HG03175 (cell line): ENCODE results near the gene SNX9.
"Not testable (repeated sequence)": the region's sequence is repeated elsewhere in the genome, so short reads cannot be mapped to it uniquely, and the experiment has no call there.

ENCODE experiments used
- ATAC-seq: cut with Tn5 transposase; IDR thresholded peaks from one replicate; pipeline ENCODE4 v1.9.1; 2021; ENCODE audit warnings: mild to moderate bottlenecking, moderate library complexity; ENCODE audit not compliant: unreplicated experiment

The SNX9 gene

DNA sequence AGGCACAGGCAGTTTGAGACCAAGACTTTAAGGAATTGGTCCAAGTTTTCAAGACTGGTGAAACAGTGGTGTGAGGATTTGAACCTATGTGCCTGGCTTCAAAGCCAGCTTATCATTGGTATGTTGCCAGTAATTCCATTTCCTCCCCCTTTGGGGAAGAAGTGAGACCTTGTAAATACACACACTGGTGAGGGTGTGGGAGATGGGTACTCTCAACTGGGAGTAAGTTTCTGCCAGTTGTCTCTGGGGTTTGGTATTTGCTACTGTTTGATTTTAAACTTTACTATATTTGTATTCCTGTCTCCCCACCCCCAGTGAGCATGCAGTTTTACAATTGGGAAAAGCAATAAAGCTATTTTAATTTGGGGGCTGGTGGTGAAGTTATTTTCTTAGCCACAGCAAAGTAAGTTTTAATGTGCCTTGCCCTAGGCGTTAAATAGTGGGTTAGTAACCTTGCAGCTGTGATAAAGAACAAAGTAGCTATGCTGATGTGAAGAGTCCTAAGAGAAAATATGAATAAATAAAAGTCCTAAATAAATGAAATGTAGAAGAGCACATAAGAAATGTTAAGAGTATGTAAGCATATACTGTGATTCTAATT lies 31.0 kb downstream of the SNX9 start:
- ATAC-seq = no peak

DNA sequence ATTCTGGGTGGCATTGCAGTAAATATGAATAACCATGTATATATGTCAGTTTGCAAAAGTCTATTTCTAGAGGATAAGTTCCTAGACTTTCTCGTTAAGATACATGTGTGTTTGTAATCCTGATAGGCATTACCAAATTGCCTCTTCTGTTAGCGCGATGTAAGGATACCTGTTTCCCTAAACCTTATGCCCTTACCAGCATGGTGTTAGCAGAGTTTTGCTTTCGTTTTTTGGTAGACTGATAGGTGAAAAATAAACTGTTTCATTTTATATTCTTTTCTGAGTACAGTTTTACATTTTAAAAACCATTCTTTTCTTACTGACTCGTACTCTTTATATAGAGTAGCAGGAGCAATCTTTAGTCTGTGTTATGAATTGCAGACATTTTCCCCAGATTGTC lies 32.3 kb downstream of the SNX9 start:
- ATAC-seq = no peak

DNA sequence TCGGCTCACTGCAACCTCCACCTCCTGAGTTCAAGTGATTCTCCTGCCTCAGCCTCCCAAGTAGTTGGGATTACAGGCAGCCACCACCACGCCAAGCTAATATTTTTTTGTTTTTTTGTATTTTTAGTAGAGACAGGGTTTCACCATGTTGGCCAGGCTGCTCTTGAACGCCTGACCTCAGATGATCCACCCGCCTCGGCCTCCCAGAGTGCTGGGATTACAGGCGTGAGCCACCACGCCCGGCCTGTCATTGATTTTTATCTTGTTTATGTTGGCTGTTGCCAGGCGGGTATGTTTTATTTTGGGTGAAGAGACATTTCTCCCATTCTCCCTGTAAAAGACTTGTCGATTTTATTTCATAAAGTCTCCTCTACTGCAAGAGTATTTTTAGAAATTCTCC lies 32.8 kb downstream of the SNX9 start:
- not testable (repeated sequence) for ATAC-seq

DNA sequence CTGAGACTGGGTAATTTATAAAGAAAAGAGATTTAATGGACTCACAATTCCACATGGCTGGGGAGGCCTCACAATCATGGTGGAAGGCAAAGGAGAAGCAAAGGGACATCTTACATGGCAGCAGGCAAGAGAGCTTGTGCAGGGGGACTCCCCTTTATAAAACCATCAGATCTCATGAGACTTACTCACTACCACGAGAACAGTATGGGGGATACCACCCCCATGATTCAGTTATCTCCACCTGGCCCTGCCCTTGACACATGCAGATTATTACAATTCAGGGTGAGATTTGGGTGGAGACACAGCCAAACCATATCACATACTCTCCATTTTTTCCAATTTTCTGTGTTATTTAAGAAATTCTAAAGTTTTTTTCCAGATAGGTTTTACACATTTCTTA lies 35.6 kb downstream of the SNX9 start:
- ATAC-seq = not testable (repeated sequence)

DNA sequence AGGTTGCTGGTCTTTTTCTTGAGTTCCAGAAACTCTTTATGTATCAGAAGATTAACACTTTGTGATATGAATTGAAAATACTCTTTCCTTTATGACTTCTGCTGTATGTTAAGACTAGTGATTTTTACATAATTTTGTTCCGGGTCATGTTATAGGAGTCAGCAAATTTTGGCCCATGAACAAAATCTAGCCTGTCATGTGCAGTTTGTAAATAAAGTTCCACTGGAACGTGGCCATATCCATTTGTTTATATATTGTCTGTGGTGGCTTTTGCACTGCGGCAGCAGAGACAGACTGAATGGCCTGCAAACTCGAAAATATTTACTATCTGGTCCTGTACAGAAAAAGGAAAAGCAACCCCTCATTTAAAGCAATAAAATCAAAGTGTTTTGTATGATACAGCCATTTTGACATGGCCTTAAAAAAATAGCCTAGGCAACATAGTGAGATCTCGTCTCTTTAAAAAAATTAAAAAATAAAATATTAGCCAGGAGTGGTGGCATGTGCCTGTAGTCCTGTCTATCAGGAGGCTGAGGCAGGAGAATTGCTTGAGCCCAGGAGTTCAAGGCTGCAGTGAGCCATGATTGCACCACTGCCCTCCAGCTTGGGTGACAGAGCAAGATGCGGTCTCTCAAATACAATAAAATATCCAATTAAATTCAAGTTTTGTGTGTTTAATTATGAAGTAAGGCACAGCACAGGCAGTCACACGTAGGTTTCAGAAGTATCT lies 36.9 kb downstream of the SNX9 start:
- ATAC-seq = no peak

DNA sequence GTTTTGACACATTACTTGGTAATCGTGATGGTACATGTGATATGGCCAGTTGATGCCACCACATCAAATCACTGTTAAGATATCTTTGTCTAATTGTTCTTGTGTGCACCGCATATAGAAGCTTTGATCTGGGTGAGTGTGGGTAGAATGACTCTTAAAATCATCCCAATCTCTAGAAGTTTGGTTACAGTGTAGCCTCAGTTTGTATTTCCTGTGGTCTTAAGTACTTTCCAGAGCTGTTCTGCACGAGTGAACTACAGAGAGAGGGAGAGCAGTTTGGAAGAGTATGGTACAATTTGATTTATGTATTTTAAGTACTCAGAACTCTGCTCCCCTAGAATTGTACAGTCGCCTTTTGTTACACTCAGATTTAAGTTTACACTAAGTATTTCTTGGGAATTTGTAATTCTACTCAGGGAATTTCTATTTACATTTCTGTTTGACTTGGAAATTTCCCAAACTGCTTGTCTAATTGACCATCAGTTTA lies 37.5 kb downstream of the SNX9 start:
- no peak for ATAC-seq

DNA sequence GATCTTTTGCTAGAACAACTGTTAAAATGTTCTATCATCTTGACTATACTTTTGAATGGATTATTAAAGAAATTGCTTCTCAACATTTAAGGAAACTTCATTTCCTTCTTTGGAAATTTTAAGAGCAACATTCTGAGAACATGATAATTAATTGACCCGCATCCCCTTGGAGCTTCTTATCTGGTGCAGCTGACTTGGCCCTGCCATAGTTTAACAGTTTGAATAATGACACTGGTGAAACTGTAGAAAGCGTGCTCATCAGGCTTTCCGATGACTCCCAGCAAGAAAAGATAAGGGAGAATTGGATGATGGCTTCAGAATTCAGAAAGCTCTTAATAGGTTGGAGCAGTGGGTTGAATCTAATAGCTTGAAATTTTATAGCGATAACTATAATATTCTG lies 38.1 kb downstream of the SNX9 start:
- ATAC-seq = no peak

DNA sequence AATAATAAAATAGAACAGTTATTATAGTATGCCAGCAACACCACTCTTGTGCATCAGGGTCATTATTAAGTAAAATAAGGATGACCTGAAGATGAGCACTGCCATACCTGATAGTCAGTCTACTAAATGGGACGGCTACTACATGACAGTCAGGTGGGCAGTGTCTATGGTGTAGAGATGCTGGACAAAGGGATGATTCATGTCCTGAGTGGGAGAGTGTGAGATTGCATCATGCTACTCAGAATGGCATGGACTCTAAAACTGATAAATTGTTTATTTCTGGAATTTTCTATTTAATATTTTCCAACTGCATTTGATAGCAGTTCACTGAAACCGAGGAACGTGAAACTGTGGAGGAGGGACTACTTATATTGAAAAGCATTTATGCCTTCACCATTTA lies 38.8 kb downstream of the SNX9 start:
- ATAC-seq = no peak

DNA sequence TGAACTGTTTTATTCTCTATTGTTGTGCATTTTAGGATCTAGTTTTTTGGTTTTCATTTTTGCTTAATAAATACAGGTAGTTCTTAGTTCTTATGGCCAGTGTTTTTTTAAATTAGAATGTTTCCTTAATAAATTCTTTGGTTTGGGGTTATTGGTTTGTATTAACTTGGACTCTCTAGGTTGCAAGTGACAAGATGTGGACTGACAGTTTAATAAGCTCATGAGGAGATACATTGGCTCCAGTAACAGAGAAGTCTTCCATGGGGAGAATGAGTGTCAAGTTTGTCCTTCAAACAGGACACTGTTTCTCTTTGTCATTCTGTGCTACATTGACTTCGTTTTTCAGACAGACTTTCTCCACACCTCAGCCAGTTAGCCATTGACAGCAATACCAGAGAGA lies 39.7 kb downstream of the SNX9 start:
- no peak for ATAC-seq

DNA sequence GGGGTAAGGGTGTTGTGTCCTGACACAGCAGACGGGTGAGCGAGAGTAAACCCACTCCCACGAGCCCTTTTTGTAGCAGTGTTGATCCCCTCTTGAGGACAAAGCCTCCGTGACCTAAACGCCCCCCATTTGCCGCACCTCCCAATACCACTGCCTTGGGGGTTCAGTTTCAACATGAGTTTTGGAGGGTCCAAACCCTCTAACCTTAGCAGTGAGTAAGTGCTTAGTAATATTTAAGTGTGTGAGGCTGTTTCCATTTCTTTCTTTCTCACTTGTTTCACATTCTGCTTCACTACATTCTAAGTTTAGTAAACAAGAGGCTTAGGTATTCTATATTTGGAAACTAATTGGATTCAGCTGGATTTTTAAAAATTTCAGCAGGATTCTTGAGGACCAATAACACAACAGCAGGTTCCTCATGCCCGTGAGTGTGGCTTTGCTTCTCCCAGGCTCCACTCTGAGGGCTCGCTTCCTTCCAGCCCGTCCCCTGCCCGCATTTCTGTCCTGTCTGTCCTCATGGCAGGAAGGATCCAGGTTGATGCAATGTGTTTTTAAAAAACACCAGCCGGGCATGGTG lies 41.2 kb downstream of the SNX9 start:
- ATAC-seq = no peak

DNA sequence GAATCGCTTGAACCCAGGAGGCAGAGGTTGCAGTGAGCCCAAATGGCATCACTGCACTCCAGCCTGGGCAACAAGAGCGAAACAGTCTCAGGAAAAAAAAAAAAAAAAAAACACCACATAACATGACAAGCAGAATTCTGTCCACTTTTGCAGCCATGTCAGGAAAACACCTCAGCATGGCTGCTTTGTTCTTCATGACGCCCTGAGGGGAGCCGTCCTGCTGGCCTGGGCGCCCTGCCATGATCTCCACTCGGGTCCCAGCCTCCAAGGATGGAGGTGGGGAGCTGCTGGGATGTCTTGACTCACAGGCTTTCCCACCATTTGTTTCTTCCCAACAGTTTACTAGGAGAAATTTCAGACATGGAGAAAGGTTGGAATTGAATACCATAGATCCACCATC lies 42.2 kb downstream of the SNX9 start:
- no peak for ATAC-seq

DNA sequence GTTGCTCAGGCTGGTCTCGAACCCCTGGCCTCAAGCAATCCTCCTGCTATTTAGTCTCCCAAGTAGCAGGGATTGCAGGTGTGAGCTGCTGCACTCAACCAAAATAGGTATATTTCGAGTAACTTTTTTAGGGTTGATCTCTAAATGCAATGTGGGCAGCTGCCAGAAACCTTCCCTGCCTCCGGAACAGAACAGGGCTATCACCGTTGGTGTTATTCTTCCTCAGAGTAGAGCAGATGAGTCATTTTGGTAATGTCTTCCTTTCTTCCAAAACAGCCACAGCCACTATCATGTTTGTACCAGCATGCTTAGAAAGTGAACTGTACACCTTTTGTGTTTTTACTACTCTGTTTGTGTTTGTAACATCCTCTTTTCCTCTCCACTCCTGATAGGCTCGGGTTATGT lies 44.1 kb downstream of the SNX9 start:
- ATAC-seq = no peak

DNA sequence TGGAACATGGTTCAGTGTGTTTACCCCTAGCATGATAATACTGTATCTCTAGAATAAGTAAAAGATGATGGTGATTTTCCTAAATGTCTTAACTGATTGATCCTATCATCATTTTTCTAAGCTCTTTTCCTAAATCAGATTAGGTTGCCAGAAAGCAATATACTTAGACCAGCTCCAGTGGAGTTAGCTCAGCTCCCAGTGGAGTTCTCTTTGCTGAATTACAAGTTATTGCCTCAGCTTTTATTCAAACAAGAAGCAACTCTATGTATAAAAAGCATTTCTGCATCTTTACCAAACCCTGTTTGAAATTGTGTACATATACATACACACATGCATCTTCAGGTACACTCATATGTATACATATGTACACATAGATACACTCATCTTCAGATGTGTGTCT lies 44.9 kb downstream of the SNX9 start:
- ATAC-seq = no peak

DNA sequence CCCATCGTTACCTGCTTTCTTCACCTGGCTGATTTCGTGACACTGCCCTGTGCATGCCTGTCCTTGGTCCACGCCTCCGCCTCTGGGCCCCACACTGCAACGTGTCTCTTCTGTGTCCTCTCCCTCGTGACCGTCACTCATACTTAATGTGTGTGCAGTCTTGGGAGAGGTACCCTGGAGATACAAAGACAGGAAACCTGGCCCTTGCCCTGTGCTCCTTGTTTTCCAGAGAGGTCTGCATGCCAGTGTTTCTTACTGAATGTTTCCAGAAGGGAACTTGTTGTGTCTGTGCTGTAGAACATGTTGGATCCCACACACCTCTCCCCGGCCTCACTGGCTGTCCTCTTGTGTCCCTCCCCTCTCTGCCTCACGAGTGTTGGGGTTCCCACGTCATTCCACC lies 45.8 kb downstream of the SNX9 start:
- no peak for ATAC-seq

DNA sequence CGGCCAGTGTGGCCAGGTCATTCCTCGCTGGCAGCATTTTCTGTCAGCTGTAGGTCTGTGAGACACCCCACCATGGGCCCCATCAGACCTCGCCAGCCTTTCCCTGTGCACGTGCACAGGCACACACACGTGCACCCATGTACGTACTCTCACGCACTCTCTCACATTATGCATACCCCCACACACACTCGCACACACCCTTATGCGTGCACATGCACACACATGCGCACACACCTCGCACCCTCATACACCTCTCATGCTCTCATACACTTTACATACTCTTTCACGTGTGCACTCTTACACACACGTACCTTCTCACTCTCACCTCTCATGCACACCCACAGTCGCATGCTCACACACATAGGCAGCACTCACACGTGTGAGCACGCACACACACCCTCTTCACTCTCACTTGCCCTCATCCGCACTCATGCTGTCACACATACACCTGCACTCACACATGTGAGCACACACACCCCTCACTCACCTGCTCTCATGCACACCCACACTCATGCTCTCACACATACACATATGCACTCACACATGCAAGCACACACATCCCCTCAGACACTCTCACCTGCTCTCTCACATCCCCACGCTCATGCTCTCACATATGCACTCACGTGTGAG lies 46.7 kb downstream of the SNX9 start:
- ATAC-seq = no peak

DNA sequence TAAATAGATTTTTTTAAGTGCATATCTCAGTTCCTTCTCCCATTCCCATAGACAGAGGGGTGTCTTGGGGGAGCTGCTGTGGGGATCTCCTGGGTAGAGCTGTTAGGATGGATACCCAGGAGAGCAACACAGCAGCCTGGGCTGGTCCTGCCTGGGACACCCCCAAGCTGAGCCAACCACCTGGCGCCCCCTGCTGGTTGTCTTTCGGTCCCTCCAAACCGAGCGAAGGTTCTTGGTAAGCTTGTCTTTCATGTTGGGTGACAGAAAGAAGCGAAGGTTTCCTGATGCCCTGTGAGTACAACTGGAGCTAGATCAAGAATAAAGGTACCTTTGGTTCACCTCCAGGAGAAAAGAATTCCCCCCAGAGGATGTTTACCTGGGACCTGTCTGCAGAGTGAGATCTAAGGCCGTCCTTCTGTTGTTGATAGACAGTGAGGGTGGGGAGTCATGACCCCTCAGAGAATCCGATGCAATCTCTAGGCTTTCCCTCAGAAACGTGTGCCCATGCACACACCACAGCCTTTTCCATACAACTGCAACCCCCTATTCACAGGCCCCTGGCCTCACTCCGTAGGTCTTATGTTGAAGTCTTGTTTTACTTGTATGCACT lies 50.8 kb downstream of the SNX9 start:
- peak; percentile 64 for ATAC-seq

DNA sequence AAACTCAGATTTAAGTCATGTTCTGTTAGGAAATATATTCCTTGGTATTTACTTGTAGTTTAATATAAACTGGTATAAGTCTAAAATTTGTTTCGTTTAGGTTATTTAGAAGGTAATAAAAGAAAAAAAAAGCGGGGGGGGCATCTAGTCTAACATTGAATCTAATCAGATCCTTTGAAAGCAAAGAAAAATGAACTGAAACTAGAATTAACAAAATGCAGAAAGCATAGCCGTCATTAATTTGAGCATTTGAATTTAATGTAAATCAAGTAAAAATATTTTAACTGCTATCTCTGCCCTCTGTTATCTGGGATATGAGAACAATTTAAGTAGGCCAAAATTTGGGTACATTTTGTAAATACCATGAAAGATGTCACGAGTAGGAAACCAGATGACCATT lies 54.1 kb downstream of the SNX9 start:
- ATAC-seq = no peak

DNA sequence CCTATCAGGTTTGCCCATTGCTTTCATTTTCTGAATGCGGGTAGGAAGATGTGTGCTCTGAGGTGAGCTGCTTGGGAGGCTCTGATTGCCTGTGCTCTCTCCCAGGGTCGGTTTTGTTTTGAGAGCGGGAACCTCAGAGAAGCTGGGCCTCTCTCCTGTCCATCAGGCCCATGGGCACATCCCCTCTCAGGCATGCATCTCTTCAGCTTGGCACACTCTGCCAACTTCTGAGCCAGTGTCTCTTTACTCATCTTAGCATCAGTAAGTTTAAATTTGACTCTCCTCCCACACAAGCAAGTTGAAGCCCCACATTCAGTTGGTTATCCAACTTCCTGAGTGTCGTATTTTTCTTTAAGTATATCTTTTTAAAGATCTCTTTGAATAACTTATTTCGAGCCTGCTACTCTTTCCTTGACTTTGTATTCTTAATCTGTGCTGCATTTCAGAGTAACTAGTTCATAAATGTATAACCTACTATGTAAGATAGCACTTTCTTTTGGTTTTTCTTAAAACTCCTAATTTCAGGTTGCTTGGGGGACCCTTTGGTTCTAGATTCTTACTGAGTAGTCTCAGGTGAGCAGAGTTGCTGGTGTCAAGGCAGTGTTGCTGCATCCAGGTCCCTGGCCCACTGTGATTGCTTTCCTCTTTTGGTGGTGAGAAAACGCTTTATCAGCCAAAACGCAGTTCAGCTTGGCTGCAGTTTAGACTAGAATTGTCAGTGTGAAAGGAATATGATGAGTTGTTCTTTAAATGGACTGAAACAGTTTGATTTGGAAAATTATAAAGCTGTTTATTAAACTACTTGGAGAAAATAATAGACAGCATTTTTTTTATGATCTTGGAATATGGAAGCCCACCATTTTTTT lies 54.8 kb downstream of the SNX9 start:
- ATAC-seq = no peak

DNA sequence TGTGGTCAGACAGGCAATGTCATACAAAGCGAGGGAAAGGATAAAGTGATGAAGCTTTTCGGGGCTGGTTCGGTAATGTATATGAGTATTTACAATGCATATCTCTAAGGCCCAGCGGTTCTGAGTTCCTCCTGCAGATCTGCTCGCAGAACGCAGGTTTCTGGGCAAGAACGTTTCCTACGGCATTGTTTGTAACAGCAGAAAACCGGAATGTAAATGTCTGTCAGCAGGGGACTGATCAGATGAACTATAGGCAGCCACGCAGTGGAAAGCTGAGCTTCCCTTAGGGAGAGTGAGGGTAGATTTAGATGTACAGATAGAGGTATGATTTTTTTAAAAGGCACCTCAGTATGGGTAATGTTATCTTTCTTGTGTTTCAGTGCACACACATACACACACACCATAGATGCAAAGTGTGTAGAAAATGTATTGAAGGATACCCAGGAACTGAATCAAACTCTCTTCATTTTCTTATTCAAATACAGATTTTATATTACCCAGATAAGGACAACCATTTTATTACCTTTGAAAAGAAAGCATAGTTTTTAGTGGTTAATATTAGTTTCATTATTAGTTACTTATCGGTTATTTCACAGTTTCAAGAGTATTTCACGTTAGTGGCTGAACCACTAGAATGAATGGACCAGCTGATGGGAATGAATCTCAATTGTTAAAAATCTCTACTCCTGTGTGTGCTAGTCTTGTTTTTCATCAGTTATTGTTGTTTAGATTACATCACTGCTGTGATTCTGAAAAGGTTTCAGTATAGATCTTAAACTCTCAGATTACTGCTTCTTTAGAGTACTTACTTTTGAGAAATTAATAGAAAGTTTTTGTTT lies 56.2 kb downstream of the SNX9 start:
- ATAC-seq = peak; percentile 83

DNA sequence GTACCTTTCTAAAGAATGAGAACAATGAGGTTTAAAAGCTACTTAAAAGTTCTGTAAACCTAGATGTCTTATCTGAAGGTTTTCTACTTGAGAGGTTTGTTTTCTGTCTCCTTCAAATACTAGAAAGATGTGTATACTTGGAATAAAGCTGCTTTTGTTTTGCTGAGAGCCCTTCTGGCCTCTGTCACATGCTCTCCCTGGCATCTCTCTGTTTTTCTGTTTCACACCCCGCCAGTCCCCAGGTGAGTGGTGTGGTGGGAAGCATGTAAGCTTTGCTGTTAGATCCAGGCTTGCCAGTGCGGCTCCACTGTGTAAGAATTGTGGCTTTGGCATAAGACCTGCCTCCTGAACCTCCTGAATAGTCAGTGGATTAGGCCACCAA lies 56.8 kb downstream of the SNX9 start:
- peak; percentile 44 for ATAC-seq
